K562 (cell line): ENCODE results near the gene ABHD5. TPM values are rescaled to one million over a fixed set of nuclear protein-coding genes. Genes with fewer than 3 reads are reported as not detected.

ENCODE experiments used
- ADNP ChIP-seq: fragments of 200-800 bp; sonication (Bioruptor generic); IDR thresholded peaks from 2 replicates; pipeline ENCODE4 v1.6.1; 2016; ENCODE audit warnings: missing genetic modification characterization, missing compliant biosample characterization
- BRF2 ChIP-seq: IDR thresholded peaks from 3 replicates; pipeline ENCODE4 v1.6.1; 2011; ENCODE audit warnings: borderline replicate concordance, mild to moderate bottlenecking; ENCODE audit not compliant: insufficient read length, insufficient read depth
- CBFB ChIP-seq: sonication (generic); formaldehyde crosslinking; IDR thresholded peaks from 2 replicates; pipeline ENCODE4 v1.4.0; 2020; ENCODE audit warnings: mild to moderate bottlenecking, missing genetic modification reagents
- CC2D1A ChIP-seq: fragments of 450-650 bp; IDR thresholded peaks from 2 replicates; pipeline ENCODE4 v1.6.1; 2017; ENCODE audit warnings: mild to moderate bottlenecking
- CREB1 ChIP-seq, 2 experiments: sonication (generic) in 1 of 2; formaldehyde crosslinking in 1 of 2; IDR thresholded peaks; 2 replicates each; pipeline versions ENCODE4 v1.6.1 to v1.8.0; 2012 to 2022; ENCODE audit warnings: inconsistent platforms in 1 of 2, mild to moderate bottlenecking in 1 of 2, missing genetic modification reagents in 1 of 2, moderate library complexity in 1 of 2
- DACH1 ChIP-seq: fragments of 450-650 bp; IDR thresholded peaks from 2 replicates; pipeline ENCODE4 v1.6.1; 2018; ENCODE audit not compliant: partially characterized antibody
- DEAF1 ChIP-seq: fragments of 450-650 bp; formaldehyde crosslinking; IDR thresholded peaks from 2 replicates; pipeline ENCODE4 v1.4.0; 2020; ENCODE audit warnings: mild to moderate bottlenecking, moderate library complexity
- E2F5 ChIP-seq: sonication (generic); formaldehyde crosslinking; IDR thresholded peaks from 2 replicates; pipeline ENCODE4 v1.8.0; 2022; ENCODE audit warnings: mild to moderate bottlenecking, missing genetic modification reagents
- FOXO4 ChIP-seq: fragments of 450-650 bp; formaldehyde crosslinking; IDR thresholded peaks from 2 replicates; pipeline ENCODE4 v1.4.0; 2020; ENCODE audit warnings: mild to moderate bottlenecking, moderate library complexity
- GATAD2A ChIP-seq: fragments of 450-650 bp; IDR thresholded peaks from 2 replicates; pipeline ENCODE4 v1.6.1; 2017
- POU5F1 ChIP-seq: fragments of 150-350 bp; IDR thresholded peaks from 2 replicates; pipeline ENCODE4 v1.6.1; 2014; ENCODE audit warnings: borderline replicate concordance, low read length, low read depth, mild to moderate bottlenecking; ENCODE audit not compliant: partially characterized antibody
- SMAD4 ChIP-seq: fragments of 250-450 bp; sonication (Bioruptor Pico); conservative IDR thresholded peaks from 2 replicates; pipeline ENCODE4 v1.8.0; 2021; ENCODE audit warnings: inconsistent platforms, mild to moderate bottlenecking, moderate library complexity
- TBP ChIP-seq: optimal IDR thresholded peaks from 2 replicates; pipeline ENCODE3; 2011; ENCODE audit warnings: low read depth, low read length, improper control_type of control experiment
- TCF3 ChIP-seq: sonication (generic); formaldehyde crosslinking; IDR thresholded peaks from 2 replicates; pipeline ENCODE4 v1.4.0; 2020; ENCODE audit warnings: mild to moderate bottlenecking, missing genetic modification reagents
- ZBTB8A ChIP-seq: fragments of 450-650 bp; IDR thresholded peaks from 2 replicates; pipeline ENCODE4 v1.6.1; 2018; ENCODE audit warnings: mild to moderate bottlenecking, moderate library complexity; ENCODE audit not compliant: partially characterized antibody
- ZNF324 ChIP-seq: fragments of 250-450 bp; sonication (Bioruptor Pico); IDR thresholded peaks from 2 replicates; pipeline ENCODE4 v1.4.0; 2020; ENCODE audit warnings: mild to moderate bottlenecking
- polyA plus RNA-seq, 8 experiments: library from polyadenylated mRNA; depleted of rRNA in 4 of 8; stranded (reverse) in 5 of 8; unstranded in 3 of 8; fragments of >200 nt; fragmentation: Nextera tagmentation in 2 of 8; fragmentation: Illumina TruSeq in 1 of 8; extraction: Ambion mirVana in 2 of 8; extraction: Trizol in 1 of 8; gene quantifications; 2 replicates each; pipeline versions ENCODE4 v1.2.1 to v1.2.3, GENCODE V29; 2011 to 2014; ENCODE audit warnings: inconsistent platforms in 1 of 8, missing spikeins in 1 of 8
- total RNA-seq, 7 experiments: library from RNA; depleted of rRNA in 6 of 7; stranded (reverse); fragments of >200 nt in 6 of 7; fragmentation: Illumina TruSeq in 2 of 7; extraction: Trizol in 2 of 7; gene quantifications; 2 replicates each; pipeline versions ENCODE4 v1.2.1 to v1.2.3, GENCODE V29; 2011 to 2021; ENCODE audit warnings: low replicate concordance in 1 of 7
- TF ChIP-seq, protein P1 (sequence below): fragments of 250-450 bp; sonication (Bioruptor Pico); IDR thresholded peaks from 2 replicates; pipeline ENCODE4 v1.9.0; 2021; ENCODE audit warnings: mild to moderate bottlenecking
- TF ChIP-seq, protein P2 (sequence below), 2 experiments: fragments of 150-350 bp in 1 of 2; IDR thresholded peaks; 2 replicates each; pipeline ENCODE4 v1.6.1; 2012 to 2016; ENCODE audit warnings: low read depth in 2 of 2, low read length in 2 of 2, mild to moderate bottlenecking in 1 of 2, moderate library complexity in 1 of 2

ABHD5 gene
- total and polyA plus RNA-seq, 9 of the 15 experiments (the other 6 are each of a cell fraction or from before 2014, with no cell fraction given), result 27.8 to 61.7 (median 39.9) TPM

- no peak for TF ChIP-seq POU5F1
- TF ChIP-seq ADNP (tag), result no peak
- peak; percentile 48 for TF ChIP-seq TBP
- TF ChIP-seq, protein P1, sequence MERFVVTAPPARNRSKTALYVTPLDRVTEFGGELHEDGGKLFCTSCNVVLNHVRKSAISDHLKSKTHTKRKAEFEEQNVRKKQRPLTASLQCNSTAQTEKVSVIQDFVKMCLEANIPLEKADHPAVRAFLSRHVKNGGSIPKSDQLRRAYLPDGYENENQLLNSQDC, result no peak
- TF ChIP-seq CREB1 (IDR thresholded peaks at IDR 0.05), result 0 out of 2 replicates have a peak, but pooled peaks have one; percentile 36
- peak; percentile 4 for TF ChIP-seq CREB1 (CRISPR knock-in tag; IDR thresholded peaks at IDR 0.05)
- peak; percentile 79; the same call in 1 of the 2 replicates for TF ChIP-seq CC2D1A
- peak; percentile 86 for TF ChIP-seq DEAF1 (CRISPR knock-in tag)
- no peak for TF ChIP-seq CBFB
- TF ChIP-seq TCF3 (CRISPR knock-in tag), result peak; percentile 4; the same call in 1 of the 2 replicates
- no peak for TF ChIP-seq ZNF324 (CRISPR knock-in tag)
- 0 out of 2 replicates have a peak, but pooled peaks have one; percentile 9 for TF ChIP-seq GATAD2A
- no peak for TF ChIP-seq BRF2
- TF ChIP-seq, protein P2, sequence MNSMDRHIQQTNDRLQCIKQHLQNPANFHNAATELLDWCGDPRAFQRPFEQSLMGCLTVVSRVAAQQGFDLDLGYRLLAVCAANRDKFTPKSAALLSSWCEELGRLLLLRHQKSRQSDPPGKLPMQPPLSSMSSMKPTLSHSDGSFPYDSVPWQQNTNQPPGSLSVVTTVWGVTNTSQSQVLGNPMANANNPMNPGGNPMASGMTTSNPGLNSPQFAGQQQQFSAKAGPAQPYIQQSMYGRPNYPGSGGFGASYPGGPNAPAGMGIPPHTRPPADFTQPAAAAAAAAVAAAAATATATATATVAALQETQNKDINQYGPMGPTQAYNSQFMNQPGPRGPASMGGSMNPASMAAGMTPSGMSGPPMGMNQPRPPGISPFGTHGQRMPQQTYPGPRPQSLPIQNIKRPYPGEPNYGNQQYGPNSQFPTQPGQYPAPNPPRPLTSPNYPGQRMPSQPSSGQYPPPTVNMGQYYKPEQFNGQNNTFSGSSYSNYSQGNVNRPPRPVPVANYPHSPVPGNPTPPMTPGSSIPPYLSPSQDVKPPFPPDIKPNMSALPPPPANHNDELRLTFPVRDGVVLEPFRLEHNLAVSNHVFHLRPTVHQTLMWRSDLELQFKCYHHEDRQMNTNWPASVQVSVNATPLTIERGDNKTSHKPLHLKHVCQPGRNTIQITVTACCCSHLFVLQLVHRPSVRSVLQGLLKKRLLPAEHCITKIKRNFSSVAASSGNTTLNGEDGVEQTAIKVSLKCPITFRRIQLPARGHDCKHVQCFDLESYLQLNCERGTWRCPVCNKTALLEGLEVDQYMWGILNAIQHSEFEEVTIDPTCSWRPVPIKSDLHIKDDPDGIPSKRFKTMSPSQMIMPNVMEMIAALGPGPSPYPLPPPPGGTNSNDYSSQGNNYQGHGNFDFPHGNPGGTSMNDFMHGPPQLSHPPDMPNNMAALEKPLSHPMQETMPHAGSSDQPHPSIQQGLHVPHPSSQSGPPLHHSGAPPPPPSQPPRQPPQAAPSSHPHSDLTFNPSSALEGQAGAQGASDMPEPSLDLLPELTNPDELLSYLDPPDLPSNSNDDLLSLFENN (IDR thresholded peaks at IDR 0.05; ENCODE audit: low read depth in 2 of 2, low read length in 2 of 2), result peak in 1 of 2 experiments; percentile 61; a peak in 2 of 4 replicates
- TF ChIP-seq FOXO4 (CRISPR knock-in tag), result no peak
- TF ChIP-seq E2F5 (CRISPR knock-in tag), result no peak
- TF ChIP-seq ZBTB8A, result no peak
- TF ChIP-seq SMAD4 (CRISPR knock-in tag), result no peak; the same call in 1 of the 2 replicates
- peak; percentile 37 for TF ChIP-seq DACH1
These were observed 78.6 kb downstream of the ABHD5 start (continued) for GRCh38 chr3:43769097-43769884.
